Esophagus muscularis mucosa (tissue), 4 donors: ENCODE results near the gene KIF2B.

Source experiments
- CTCF ChIP-seq, 3 experiments: fragments of 200-600 bp in 2 of 3; fragments of 450-650 bp in 1 of 3; sonication (generic) in 2 of 3; IDR thresholded peaks; one replicate each; pipeline ENCODE4 v1.5.1; 2017 to 2019; ENCODE audit warnings: antibody characterized with exemption in 3 of 3, mild to moderate bottlenecking in 2 of 3, moderate library complexity in 1 of 3
- EP300 ChIP-seq: sonication (generic); formaldehyde crosslinking; IDR thresholded peaks from one replicate; pipeline ENCODE4 v1.6.1; 2017; ENCODE audit warnings: antibody characterized with exemption
- POLR2AphosphoS5 ChIP-seq, 2 donors: sonication (generic); formaldehyde crosslinking; IDR thresholded peaks; one replicate each; pipeline ENCODE4 v1.6.1; 2017; ENCODE audit warnings: antibody characterized with exemption in 2 of 2

- TF ChIP-seq CTCF (IDR thresholded peaks at IDR 0.05) (no peak), EP300 (no peak), POLR2AphosphoS5 (IDR thresholded peaks at IDR 0.05) (no peak)
Observed at GRCh38 chr17:53794875-53795274, 27.9 kb upstream of the KIF2B start.
